Stimulated activated CD4-positive, alpha-beta T cell treated with anti-CD3 and anti-CD28 coated beads, Interleukin-1b, Interleukin-23, amount 100 ng/mL, for 1 hour (primary cell): Measurements from ENCODE around the gene INO80.
"Not testable (repeated sequence)": the region's sequence is repeated elsewhere in the genome, so short reads cannot be mapped to it uniquely, and the experiment has no call there.

ENCODE experiments used
- DNase-seq, 2 donors: peaks; one replicate each; pipeline ENCODE4 v3.0.0-alpha.2; 2020; ENCODE audit warnings: low read depth in 2 of 2

INO80 gene

DNA sequence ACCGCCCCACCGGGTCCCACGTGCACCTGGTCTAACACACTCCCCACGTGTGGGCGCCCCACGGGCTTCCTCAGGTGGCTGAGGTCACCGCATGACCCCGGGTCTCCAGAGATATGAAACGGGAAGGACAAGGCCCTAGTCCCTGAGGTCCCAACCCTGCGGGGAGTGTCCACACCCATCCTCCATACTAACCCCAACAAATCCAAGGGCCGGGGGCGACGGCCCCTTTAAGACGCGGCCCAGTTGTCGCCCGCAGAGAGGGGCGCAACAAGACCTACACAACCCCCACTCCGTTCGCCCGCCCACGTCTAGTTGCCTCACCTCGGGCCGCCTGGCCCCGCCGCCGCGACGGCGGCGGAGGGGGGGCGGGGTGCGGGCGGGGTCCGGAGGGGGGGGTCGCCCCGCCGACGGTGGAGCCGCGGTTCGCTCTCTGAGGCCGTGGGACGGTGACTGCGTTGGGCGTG, 396 bp downstream of the INO80 start:
- peak; percentile 20 to 57 for DNase-seq

GRCh38 chr15:41115161-41115651, 874 bp downstream of the INO80 start:
- DNase-seq = no peak

DNA sequence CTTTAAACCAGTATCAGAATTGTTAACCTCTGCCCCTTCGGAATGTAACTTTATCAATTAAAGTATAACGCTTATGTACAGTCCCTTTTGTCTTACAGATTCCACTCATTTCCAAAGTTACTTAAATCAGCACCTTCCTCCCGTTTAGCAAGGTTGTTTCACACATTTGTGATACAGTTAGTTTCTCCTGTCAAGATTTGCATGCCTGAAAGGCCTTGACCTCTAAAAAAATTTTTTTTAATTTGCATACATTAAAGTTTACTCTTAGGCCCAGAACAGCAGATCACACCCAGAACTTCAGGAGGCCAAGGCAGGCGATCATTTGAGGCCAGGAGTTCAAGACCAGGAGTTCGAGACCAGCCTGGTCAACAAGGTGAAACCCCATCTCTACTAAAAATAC, 9.1 kb downstream of the INO80 start:
- DNase-seq = no peak

DNA sequence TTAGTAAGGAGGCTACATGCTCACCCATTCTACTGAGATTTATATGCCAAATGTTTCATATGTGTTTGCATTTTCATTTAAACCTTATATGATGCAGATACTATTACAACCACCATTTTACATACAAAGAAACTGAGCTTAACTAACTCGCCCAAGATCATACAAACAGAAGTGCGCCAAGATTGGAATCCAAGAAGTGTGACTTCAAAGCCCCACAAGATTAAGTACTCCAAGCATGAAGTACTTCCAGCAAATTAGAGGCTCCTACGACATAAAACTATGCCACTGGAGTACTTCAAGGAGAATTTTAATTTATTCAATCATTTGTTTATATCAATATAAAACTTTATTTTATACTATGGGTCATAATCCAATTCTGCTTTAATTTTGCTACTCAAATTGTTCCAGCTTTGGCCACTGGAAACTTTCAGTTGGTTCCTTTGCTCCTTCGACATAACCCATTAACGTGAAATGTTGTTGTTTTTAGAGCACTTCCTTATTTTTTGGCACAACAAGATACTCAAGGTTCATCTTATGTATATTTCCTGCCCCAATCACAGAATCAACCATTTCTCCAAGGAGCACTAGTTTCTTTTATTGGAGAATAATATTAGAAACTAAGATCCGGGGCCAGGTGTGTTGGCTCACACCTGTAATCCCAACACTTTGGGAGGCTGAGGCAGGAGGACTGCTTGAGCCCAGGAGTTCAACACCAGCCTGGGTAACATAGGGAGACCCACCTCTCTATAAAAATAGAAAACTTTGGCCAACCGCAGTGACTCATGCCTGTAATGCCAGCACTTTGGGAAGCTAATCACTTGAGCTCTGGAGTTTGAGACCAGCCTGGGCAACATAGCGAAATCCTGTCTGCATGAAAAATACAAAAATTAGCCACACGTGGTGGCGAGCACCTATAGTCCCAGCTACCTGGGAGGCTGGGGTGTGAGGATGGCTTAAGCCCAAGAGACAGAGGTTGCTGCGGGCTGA, 10.4 kb downstream of the INO80 start:
- DNase-seq = no peak

DNA sequence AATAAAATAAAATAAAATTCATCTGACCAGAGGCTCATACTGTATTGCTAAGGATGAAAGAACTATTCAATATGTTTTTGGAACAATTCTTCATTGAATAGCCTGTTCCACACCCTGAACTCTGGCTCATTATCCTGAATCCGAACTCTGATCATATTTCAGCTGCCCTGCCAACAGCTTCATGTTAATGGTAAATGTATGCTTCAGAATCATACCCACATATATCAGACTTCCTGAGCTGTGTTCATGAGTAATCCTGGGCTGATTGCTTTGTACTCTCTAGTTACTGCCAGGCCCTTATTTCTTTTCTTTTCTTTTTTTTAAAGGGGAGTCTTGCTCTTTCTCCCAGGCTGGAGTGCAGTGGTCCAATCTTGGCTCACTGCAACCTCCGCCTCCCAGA, 11.8 kb downstream of the INO80 start:
- DNase-seq = no peak

DNA sequence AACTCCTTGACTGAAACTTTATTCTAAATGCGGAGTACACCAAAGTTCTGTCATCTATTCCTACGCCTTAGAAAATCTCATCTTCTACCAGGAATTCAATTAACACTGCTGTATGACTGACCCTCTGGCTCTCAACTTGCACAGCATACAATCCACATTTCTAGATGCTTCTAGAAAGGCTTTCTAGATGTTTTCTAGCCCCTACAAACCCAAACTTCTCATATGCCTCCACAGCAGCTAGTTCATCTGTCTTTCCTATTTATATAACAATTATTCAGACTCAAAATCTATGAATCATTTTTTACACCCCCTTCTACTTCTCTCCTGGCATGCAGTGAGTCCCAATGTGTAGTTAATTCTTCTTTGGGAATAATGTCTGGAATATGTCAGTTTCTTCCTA, 13.2 kb downstream of the INO80 start:
- DNase-seq = no peak

DNA sequence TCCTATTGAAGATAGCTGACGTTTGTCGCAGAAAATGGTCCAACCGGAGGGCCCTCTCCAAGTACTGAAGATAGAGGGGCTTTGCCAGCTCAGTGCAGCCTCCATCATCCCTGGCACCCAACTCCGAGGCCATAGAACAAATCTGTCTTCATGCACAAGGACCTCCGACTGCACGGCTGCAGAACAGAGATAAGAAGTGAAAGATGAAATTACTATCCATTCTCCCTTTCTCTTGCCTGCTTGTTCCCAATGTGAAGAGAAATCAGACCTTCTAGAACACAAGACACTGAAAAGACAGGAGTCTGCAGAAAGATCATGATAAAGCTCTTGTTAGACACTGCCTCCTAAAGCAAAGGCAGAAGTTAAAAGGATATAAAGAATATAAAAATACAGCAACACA, 19.9 kb downstream of the INO80 start:
- no peak for DNase-seq

DNA sequence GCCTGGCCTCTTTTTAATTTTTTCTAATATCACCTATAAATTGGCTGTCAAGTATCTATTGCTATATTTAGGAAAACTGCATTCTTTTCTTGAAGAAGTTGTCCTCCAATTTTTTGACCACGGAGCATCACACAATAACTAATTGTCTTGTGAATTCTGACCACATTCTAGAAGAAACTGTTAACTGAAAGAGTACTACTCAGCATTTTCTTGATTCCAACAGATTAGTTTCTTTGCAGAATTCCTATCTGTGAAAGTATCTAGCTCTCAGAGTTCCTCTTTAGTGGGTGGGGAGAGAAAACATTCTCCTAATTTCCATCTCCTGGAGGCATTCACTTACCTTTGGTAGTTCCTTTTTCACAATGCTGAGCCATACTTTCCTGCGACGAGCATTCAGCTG, 31.1 kb downstream of the INO80 start:
- no peak for DNase-seq

GRCh38 chr15:41080144-41080543, 35.9 kb downstream of the INO80 start:
- DNase-seq = no peak

GRCh38 chr15:41079717-41080116, 36.4 kb downstream of the INO80 start:
- no peak for DNase-seq

DNA sequence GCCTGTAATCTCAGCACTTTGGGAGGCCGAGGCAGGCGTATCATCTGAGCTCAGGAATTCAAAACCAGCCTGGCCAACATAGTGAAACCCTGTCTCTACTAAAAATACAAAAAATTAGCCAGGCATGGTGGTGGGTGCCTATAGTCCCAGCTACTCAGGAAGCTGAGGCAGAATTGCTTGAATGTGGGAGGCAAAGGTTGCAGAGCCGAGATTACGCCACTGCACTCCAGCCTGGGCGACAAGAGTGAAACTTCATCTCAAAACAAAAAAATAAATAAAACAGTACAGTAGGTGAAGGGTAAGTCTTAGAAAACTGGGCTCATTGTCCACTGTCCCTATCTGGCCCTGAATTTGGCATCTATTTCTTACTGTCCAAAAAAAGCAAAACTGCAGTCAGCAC, 37.2 kb downstream of the INO80 start:
- not testable (repeated sequence) for DNase-seq

DNA sequence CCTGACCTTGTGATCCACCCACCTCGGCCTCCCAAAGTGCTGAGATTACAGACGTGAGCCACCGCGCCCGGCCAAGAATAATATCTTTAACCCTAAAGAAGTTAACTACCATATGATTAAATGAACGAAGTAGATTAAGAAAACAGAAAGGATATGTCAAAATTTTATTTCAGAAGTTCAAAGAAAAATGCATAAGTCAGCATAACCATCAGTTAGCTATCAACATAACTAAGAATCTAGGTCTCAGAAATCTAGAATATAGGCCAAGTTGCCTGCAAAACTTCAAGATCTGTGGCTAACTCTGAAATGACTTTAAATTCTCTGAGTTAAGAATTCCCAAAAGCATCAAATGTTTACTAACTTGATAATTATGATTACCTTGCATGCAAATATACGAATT, 38.0 kb downstream of the INO80 start:
- no peak for DNase-seq

- no peak for DNase-seq
Observed at GRCh38 chr15:41073028-41073427, 43.1 kb downstream of the INO80 start.

DNA sequence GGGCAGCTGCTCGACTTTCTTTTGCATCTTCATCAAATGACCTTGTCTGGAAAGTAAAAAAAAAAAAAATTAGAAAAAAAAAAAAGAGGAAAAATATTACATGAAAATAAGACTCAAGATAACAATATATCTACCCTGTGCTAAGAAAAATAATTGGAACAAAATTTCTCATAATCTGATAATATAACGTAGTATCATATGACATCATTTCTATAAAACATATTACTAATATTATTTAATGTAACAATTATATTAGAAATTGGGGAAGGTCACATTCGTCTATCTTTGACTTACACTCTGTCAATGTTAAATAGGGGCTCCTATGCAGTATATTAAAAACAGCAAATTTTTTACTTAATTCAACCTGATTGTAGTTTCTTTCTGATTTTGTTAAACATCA, 44.1 kb downstream of the INO80 start:
- no peak for DNase-seq

GRCh38 chr15:41066516-41066915, 49.6 kb downstream of the INO80 start:
- DNase-seq = no peak

DNA sequence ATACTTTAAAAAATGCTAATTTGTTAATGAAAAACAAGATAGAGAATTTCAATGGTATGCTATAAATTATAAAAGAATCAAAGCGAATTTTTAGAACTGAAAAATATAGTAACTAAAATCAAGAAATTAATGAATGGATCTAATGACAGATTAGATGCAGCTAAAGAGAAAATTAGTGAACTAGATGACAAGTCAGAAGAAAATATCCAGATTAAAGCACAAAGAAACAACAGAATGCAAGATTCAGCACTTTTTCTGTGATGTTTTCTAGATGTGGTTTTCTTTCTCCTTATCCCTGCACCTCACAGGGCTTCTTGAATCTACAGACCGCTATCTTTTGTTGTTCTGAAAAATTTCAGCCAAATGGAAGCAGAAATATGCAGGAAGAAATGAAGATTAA, 54.4 kb downstream of the INO80 start:
- no peak for DNase-seq

GRCh38 chr15:41060505-41060904, 55.6 kb downstream of the INO80 start:
- no peak for DNase-seq

GRCh38 chr15:41056810-41057209, 59.3 kb downstream of the INO80 start:
- DNase-seq = no peak

- DNase-seq = no peak
Observed at GRCh38 chr15:41055706-41056105, 60.4 kb downstream of the INO80 start.

GRCh38 chr15:41051139-41051538, 64.9 kb downstream of the INO80 start:
- no peak for DNase-seq

DNA sequence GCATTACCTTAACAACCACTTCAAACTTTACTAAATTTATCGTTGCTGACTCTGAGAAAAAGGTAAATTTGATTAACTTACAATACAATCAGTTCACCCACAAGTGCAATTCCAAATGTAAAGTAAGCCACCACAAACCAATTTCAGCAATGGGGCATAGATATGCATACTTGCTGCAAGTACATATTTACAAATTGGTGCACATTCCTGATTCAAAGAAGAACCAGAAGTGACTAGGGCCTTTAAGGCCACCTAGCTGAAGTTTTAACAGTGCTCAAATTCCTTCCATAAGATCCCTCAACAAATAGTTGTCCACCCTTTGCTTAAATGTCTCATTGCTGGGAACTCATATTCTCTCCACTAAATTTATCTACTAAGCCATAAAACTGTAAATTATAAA, 67.2 kb downstream of the INO80 start:
- DNase-seq = no peak

DNA sequence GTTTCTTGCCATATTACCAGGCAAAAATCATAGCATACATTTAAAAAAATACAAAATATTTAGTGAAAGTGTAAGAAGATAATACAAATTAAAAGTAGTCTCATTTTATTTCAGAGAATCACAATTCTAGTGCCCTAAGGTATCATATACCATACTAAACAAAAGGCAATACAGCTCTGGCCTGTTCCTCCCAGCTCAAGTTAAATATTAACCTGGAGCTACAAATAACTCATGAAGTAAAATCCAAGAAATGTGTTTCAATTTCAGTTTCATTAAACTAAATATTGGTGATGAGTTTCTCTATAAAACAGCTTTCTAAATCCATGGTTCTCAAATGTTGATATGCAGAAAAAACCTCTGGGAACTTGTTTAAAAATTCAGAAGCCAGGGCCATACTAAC, 67.7 kb downstream of the INO80 start:
- no peak for DNase-seq

DNA sequence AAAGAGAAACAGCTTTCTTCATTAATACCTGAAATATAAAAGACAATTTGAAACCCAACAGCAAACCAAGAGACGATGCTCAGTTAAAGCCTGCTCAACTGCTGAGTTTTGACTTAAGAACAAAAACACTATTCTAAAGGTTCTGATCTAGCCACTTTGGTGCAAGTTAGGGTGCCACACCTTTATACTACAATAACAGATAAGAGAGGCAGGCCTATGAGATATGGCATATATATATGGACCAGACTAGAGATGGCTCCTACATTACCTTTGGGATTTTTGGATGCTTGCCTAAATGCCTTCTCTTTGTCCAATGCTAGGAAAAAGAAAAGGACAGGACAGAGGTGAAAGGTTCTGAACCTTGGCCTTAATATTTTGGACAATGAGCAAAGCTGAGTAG, 68.6 kb downstream of the INO80 start:
- DNase-seq = no peak
